ENCODE data around the gene MARCHF10. TPM values are rescaled to one million over a fixed set of nuclear protein-coding genes. Genes with fewer than 3 reads are reported as not detected.

Gene MARCHF10
- total RNA-seq, 2 experiments from 2014 or later: not detected

- H3K4me1 ChIP-seq (ENCODE audit: insufficient read depth, low read length): peaks cover 16% of the 10 kb centered on the region
- H3K36me3 Mint-ChIP-seq (ENCODE audit: low read depth): no peaks in the 10 kb centered on the region
- POLR2A ChIA-PET: no interaction called here
- H3K4me3 ChIP-seq (ENCODE audit: low read length): no peak overlapping the region
- no peak for TF ChIP-seq CTCF (IDR thresholded peaks at IDR 0.05)
- peaks cover 4% of the 10 kb centered on the region for H3K4me1 Mint-ChIP-seq (ENCODE audit: low read depth)
- H3K9me3 ChIP-seq (ENCODE audit: control insufficient read depth in 1 of 2, insufficient read depth in 1 of 2, low read length in 2 of 2): no peaks in the 10 kb centered on the region
- no peak overlapping the region for H3K27ac ChIP-seq (ENCODE audit: low read depth in 1 of 2, low read length in 2 of 2)
- peaks cover 16% of the 10 kb centered on the region for H3K27me3 Mint-ChIP-seq
- no peak for DNase-seq
- no peak overlapping the region for H3K27ac Mint-ChIP-seq
- no peak for ATAC-seq (ENCODE audit: poor library complexity)
- no peaks in the 10 kb centered on the region for H3K27me3 ChIP-seq (ENCODE audit: control insufficient read depth in 1 of 2, insufficient read depth in 2 of 2, low read length in 2 of 2)
- CTCF ChIA-PET: interaction anchor here (2.5 kb wide), 1 partner anchor 702 kb away, joined by 10 read pairs; no protein-coding TSS in a partner anchor
- no peaks in the 10 kb centered on the region for H3K36me3 ChIP-seq (ENCODE audit: insufficient read depth, low read length)
- peak overlapping the region; percentile 58 for H3K4me3 Mint-ChIP-seq
- no peaks in the 10 kb centered on the region for H3K9me3 Mint-ChIP-seq
- intact Hi-C loops (cut with DNase I, micrococcal nuclease): no loop called here
Observed at GRCh38 chr17:62705156-62705777, 102.8 kb downstream of the MARCHF10 start.

- peaks cover 4% of the 10 kb centered on the region for H3K4me1 Mint-ChIP-seq (ENCODE audit: low read depth)
- no peaks in the 10 kb centered on the region for H3K36me3 Mint-ChIP-seq (ENCODE audit: low read depth)
- DNase-seq (peak in 1 of 14 experiments; percentile 15), ATAC-seq (ENCODE audit: poor library complexity) (no peak)
- Histone ChIP-seq H3K4me1 (ENCODE audit: insufficient read depth, low read length) (peaks cover 16% of the 10 kb centered on the region), H3K4me3 (ENCODE audit: low read length) (peak overlapping the region; percentile 56), H3K9me3 (ENCODE audit: control insufficient read depth in 1 of 2, insufficient read depth in 1 of 2, low read length in 2 of 2) (no peaks in the 10 kb centered on the region), H3K27me3 (ENCODE audit: control insufficient read depth in 1 of 2, insufficient read depth in 2 of 2, low read length in 2 of 2) (no peaks in the 10 kb centered on the region), H3K36me3 (ENCODE audit: insufficient read depth, low read length) (no peaks in the 10 kb centered on the region), H3K27ac (ENCODE audit: low read depth in 1 of 2, low read length in 2 of 2) (no peak overlapping the region)
- ChIA-PET CTCF (interaction anchor here (2.5 kb wide), 1 partner anchor 702 kb away, joined by 10 read pairs; no protein-coding TSS in a partner anchor), POLR2A (interaction anchor here (1.1 kb wide), 1 partner anchor 20 kb away, joined by 4 read pairs; no protein-coding TSS in a partner anchor)
- intact Hi-C loops (cut with DNase I, micrococcal nuclease): loop anchor here (1.0 to 5.0 kb wide), 2 partner anchors 264 to 373 kb away; no protein-coding TSS in a partner anchor
- peaks cover 16% of the 10 kb centered on the region for H3K27me3 Mint-ChIP-seq
- peak overlapping the region; percentile 80 for H3K4me3 Mint-ChIP-seq
- no peak overlapping the region for H3K27ac Mint-ChIP-seq
- no peak for TF ChIP-seq CTCF (IDR thresholded peaks at IDR 0.05)
- no peaks in the 10 kb centered on the region for H3K9me3 Mint-ChIP-seq
Observed at GRCh38 chr17:62704381-62704971, 103.6 kb downstream of the MARCHF10 start.

- Mint-ChIP-seq H3K4me3 (peak overlapping the region; percentile 34), H3K36me3 (ENCODE audit: low read depth) (no peaks in the 10 kb centered on the region), H3K27me3 (peaks cover 16% of the 10 kb centered on the region), H3K27ac (no peak overlapping the region), H3K9me3 (no peaks in the 10 kb centered on the region), H3K4me1 (ENCODE audit: low read depth) (peaks cover 4% of the 10 kb centered on the region)
- Histone ChIP-seq H3K27me3 (ENCODE audit: control insufficient read depth in 1 of 2, insufficient read depth in 2 of 2, low read length in 2 of 2) (no peaks in the 10 kb centered on the region), H3K4me1 (ENCODE audit: insufficient read depth, low read length) (peaks cover 16% of the 10 kb centered on the region), H3K27ac (ENCODE audit: low read depth in 1 of 2, low read length in 2 of 2) (no peak overlapping the region), H3K4me3 (ENCODE audit: low read length) (peak overlapping the region; percentile 56), H3K36me3 (ENCODE audit: insufficient read depth, low read length) (no peaks in the 10 kb centered on the region), H3K9me3 (ENCODE audit: control insufficient read depth in 1 of 2, insufficient read depth in 1 of 2, low read length in 2 of 2) (no peaks in the 10 kb centered on the region)
- DNase-seq (peak; percentile 30 to 85 (median 67)), ATAC-seq (ENCODE audit: poor library complexity) (peak; percentile 94)
- TF ChIP-seq CTCF (IDR thresholded peaks at IDR 0.05): peak; percentile 78
- ChIA-PET POLR2A (interaction anchor here (1.1 kb wide), 1 partner anchor 20 kb away, joined by 4 read pairs; no protein-coding TSS in a partner anchor), CTCF (interaction anchor here (2.5 kb wide), 1 partner anchor 703 kb away, joined by 10 read pairs; no protein-coding TSS in a partner anchor)
- intact Hi-C loops (cut with DNase I, micrococcal nuclease): loop anchor here (1.0 to 5.0 kb wide), 3 partner anchors 264 to 702 kb away; no protein-coding TSS in a partner anchor
Observed at GRCh38 chr17:62703776-62704380, 104.2 kb downstream of the MARCHF10 start.
